Cardiac septum (tissue), 1 donor: ENCODE results near the gene FBXO30. TPM values are rescaled to one million over a fixed set of nuclear protein-coding genes. Genes with fewer than 3 reads are reported as not detected.

ENCODE experiments used
- DNase-seq: peaks from one replicate; pipeline ENCODE4 v3.0.0-alpha.2; 2020; ENCODE audit warnings: low spot score
- intact Hi-C: fragments of 100-400 bp; cut with DNase I; formaldehyde crosslinking; loops from one replicate; pipeline ENCODE4 v1.14.0; 2022
- total RNA-seq: library from RNA; stranded (reverse); fragmentation: NEBNext Ultra II Directional; extraction: Animal tissue kit (Norgen Biotek cat#: 25700); gene quantifications from one replicate; pipeline ENCODE4 v1.2.1, GENCODE V29; 2021
- donor health status: DM: no; HTN: no; CAD: no.

Gene FBXO30
- total RNA-seq, 1 donor from 2014 or later, result 15.6 TPM

GRCh38 chr6:145763742-145764141 lies 50.9 kb downstream of the FBXO30 start:
- intact Hi-C loops, result no loop called here

GRCh38 chr6:145761584-145761983 lies 53.0 kb downstream of the FBXO30 start:
- intact Hi-C loops, result no loop called here
- DNase-seq, result no peak

More at GRCh38 chr6:145763742-145764141, 50.9 kb downstream of the FBXO30 start:
- DNase-seq, result no peak

- DNase-seq, result no peak
- intact Hi-C loops, result no loop called here
Observed at GRCh38 chr6:145758113-145758512, 56.5 kb downstream of the FBXO30 start.

DNA sequence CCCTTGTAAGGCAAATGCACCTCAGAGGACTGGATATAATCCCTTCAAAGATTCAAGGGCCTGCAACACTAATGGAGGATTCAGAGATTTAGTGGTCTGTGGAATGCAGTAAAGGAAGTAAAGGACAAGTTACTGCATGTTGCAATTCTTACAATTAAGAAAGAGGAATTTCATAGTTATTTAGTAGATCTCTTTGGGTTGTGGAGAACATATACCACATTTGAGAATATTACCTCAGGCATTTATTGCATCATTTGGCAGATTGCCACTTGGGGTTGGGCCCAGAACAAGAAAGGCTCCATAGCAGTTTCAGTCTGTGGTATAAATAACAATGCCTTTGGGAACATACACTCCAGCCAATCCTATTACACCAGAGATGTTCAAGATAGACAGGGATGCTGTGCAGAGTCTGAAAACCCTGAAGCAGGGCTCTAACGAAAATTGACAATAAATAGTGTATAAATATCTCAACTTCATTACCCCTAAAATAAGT lies 58.4 kb downstream of the FBXO30 start:
- intact Hi-C loops, result no loop called here
- DNase-seq, result no peak

DNA sequence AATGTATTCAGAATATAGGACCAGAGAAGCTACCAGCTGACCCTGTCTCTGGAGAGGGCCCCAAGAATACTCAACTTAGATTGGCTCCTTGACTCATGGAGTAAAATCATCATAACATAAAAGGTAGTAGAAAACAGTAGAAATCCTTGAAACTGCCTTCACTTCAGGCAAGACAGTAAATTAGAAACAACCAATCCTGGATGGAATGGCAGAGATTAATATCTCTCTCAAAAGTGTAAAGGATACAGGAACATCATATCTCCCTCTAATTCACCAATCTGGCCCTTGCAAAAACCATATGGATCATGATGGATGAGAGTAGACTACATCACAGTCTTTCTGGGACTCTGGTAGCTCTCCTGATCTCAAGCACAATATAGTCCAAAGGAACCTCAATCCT lies 58.9 kb downstream of the FBXO30 start:
- no peak for DNase-seq
- intact Hi-C loops, result no loop called here

GRCh38 chr6:145752638-145753037 lies 62.0 kb downstream of the FBXO30 start:
- intact Hi-C loops, result no loop called here
- DNase-seq, result no peak

DNA sequence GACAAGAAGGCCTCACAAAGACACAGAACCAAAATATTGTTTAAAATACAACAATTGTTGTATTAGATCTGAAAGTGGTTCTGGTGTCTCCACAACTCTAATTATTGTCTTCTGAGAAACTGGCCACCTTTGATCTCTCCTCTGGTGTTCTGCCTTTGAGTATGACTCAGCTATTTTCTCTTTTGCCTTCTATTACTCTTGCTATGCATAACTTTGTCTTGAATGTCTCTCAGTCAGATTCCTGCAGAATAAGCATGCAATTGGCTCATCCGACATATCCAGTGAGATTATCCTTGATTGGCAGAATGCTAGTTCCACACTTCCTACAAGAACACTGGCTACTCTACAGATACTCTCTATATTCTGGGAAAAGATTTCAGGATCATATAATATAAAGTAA lies 65.0 kb downstream of the FBXO30 start:
- intact Hi-C loops, result no loop called here
- no peak for DNase-seq

DNA sequence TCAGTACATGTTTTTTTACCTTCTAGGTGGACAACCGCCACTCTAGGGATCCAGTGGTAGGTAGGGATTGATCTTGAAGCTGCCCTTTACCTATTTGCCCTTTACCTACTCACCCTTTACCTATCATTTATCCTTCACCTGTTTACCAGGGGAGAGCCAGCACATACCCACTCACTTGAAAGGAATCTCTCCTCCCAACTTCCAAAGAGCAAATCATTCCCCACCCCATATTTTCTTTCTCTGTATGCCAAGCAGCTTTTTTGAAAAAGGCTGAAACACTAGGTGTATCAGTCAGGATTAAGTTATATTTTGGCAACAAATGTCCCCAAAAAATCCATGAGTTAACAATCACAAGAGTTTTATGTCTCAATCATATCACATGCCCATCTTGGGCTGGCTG lies 68.7 kb downstream of the FBXO30 start:
- intact Hi-C loops, result no loop called here
- DNase-seq, result no peak

DNA sequence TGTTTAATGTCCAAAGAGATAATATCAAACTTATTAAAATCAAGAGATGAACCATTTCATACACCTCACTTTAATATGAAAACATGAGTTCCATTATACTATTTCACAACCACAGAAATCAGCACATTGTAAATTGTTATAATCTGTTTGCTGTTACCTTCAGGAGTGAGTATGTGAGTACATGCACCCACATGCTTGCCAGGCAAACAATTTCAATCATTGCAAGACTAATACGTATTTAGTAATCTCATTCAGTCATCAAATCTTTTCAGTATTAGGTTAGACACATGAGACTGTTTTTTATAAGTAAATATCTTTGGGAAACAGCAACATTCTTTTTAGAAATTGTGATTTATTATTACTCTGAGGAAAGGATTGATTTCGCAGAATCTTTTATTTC lies 70.0 kb downstream of the FBXO30 start:
- intact Hi-C loops, result no loop called here
- DNase-seq, result no peak

Other genes with a start within 250 kb of the FBXO30 start
- 42.9 TPM for gene EPM2A, start 79.3 kb downstream of the FBXO30 start, total RNA-seq
- 13.1 TPM for gene SHPRH, start 149.6 kb upstream of the FBXO30 start, total RNA-seq
- 8.5 TPM for gene GRM1, start 214.3 kb upstream of the FBXO30 start, total RNA-seq